Natural killer cell treated with Interleukin-12 subunit alpha and Interleukin-12 subunit beta and Interleukin-15 and Interleukin-18, amount 100 ng/mL, for 72 hours (primary cell): ENCODE measurements around the gene DOHH. TPM values are rescaled to one million over a fixed set of nuclear protein-coding genes. Genes with fewer than 3 reads are reported as not detected.

Source experiments
- ATAC-seq, 2 donors: fragments of 150-1000 bp; cut with Tn5 transposase in 1 of 2; sonication (Bioruptor Pico), chemical (Tn5 transposase) in 1 of 2; 2 replicates each; pipeline ENCODE4 v1.10.0; 2021
- DNase-seq: peaks from one replicate; pipeline ENCODE4 v3.0.0; 2022; ENCODE audit warnings: low spot score
- H3K27ac Mint-ChIP-seq, 2 donors: 1 replicate in 1 of 2; 2 replicates in 1 of 2; pipeline ENCODE4 v1.8.0; 2022; ENCODE audit warnings: mixed read lengths in 2 of 2, mild to moderate bottlenecking in 1 of 2, moderate library complexity in 1 of 2
- H3K27me3 Mint-ChIP-seq, 2 donors: 1 replicate in 1 of 2; 2 replicates in 1 of 2; pipeline ENCODE4 v1.8.0; 2022; ENCODE audit warnings: mixed read lengths in 2 of 2
- H3K36me3 Mint-ChIP-seq: one replicate; pipeline ENCODE4 v1.8.0; 2022; ENCODE audit warnings: mixed read lengths
- H3K4me1 Mint-ChIP-seq, 2 donors: 1 replicate in 1 of 2; 2 replicates in 1 of 2; pipeline ENCODE4 v1.8.0; 2022; ENCODE audit warnings: low read depth in 2 of 2, mixed read lengths in 2 of 2, mild to moderate bottlenecking in 1 of 2
- H3K4me3 Mint-ChIP-seq: one replicate; pipeline ENCODE4 v1.8.0; 2022; ENCODE audit warnings: mixed read lengths
- H3K9me3 Mint-ChIP-seq: 2 replicates; pipeline ENCODE4 v1.8.0; 2022; ENCODE audit warnings: mixed read lengths
- total RNA-seq, 2 donors: library from RNA; stranded (reverse); gene quantifications; one replicate each; pipeline ENCODE4 v1.2.3, GENCODE V29; 2022

DOHH gene
- total RNA-seq, 2 donors from 2014 or later: 16.1 to 28.6 TPM

DNA sequence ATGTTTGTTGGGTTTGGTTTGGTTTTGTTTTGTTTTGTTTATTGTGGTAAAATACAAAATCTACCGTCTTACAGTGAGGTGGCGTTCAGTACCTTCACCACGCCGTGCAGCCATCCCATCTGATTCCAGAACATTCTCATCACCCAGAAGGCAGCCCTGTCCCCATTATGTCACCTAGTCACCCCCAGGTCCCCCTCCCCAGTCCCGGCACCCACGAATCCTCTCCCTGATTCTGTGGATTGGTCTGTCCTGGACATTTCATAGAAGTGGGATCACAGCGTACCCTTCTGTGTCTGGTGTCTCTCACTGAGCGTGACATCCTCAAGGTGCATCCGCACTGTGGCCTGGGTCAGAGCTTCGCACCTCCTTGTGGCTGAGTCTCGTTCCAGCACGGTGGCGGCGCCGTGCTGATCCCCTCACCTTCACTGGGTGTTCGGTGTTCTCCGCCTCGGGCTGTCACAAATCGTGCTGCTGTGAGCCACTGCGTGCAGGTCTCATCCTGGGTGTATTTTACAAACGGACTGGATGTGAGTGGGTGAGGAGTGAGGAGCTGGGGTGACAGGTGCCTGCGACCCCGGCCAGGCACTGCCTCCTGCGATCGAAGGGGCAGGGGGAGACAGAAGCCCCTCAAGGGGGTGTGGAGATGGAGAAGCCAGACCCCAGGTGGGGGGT lies 37.9 kb upstream of the DOHH start:
- DNase-seq: no peak
- Mint-ChIP-seq H3K9me3 (no peaks in the 10 kb centered on the region), H3K4me3 (no peak overlapping the region), H3K36me3 (no peaks in the 10 kb centered on the region), H3K4me1 (peaks cover 0 to 4% of the 10 kb centered on the region in 2 donors), H3K27me3 (no peaks in the 10 kb centered on the region), H3K27ac (no peak overlapping the region)
- ATAC-seq: no peak

DNA sequence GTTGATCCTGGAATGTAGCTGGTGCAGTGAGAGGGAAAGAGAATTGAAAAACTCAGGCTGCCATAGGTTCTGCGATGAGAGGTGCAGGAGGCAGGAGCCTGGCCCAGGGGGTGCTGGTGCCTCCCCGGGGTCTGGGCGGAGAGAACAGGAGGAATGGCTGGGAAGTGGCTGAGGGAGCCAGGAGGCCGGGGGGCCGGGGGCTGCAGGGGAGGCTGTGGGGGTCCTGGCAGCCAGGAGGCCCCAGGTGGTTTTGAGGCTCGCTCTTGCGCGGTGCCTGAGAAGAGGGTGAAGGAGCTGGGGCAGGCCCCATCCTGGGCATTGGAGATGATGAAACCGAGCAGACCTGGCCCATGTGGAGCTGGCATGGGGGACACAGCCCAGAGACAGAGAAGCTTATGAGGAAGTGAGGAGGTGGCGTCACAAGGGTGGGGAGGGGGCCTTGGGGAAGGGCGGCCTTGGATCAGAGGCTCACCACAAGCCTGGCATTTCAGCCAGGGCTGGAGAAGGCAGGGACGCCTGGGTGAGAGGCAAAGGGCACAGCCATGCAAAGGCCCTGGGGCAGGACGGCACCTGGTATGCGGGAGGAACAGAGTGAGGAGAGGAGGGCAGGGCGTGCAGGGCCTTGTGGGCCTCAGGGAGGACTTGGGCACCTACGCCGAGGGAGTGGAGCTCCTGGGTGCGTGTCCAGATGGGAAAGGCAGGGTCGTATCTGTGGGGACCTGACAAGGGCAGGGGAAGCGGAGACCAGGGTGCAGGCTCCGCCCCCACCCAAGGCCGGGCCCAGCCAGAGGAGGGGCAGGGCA lies 37.2 kb upstream of the DOHH start:
- no peak for DNase-seq
- no peak for ATAC-seq
- Mint-ChIP-seq H3K4me3 (no peak overlapping the region), H3K9me3 (no peaks in the 10 kb centered on the region), H3K27ac (no peak overlapping the region), H3K4me1 (peaks cover 0 to 4% of the 10 kb centered on the region in 2 donors), H3K36me3 (no peaks in the 10 kb centered on the region), H3K27me3 (no peaks in the 10 kb centered on the region)

- H3K27ac Mint-ChIP-seq: no peak overlapping the region
- no peak overlapping the region for H3K4me3 Mint-ChIP-seq
- no peaks in the 10 kb centered on the region for H3K9me3 Mint-ChIP-seq
- H3K4me1 Mint-ChIP-seq: peaks cover 0 to 4% of the 10 kb centered on the region in 2 donors
- H3K27me3 Mint-ChIP-seq: no peaks in the 10 kb centered on the region
- H3K36me3 Mint-ChIP-seq: no peaks in the 10 kb centered on the region
- ATAC-seq (no peak), DNase-seq (no peak)
Observed at GRCh38 chr19:3537101-3537437, 36.6 kb upstream of the DOHH start.

DNA sequence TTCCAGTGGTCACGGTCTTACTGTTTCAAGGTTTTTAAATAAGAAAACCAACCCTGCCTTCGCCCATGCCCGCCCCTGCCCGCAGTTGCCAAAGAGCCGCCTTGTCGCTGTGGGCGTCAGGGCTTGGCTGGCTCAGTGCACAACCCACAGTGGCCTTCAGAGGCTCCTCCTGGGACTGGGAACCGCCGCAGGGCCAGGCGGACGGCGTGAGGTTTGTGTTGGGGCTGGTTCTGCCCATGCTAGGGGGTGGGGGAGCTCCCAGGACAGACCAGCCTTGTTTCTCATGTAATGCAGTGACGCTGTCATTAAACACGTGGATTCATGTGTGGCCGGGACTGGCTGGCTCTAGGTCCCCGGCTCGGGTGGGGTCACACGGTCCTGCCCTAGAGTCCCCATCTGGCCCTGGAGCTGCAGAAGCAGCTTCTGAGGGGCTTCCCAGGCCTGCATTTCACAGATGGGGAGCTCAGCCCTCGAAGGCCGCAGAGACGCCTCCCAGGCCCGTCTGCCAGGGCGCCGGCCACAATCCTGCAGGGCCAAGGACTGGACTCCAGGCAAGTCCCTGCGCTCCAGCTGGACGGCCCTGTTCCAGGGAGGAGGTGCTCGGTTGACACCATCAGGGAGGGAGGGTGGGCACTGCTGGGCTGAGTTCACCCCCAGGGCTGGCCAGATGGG lies 36.1 kb upstream of the DOHH start:
- Mint-ChIP-seq H3K9me3 (no peaks in the 10 kb centered on the region), H3K4me3 (no peak overlapping the region), H3K4me1 (peaks cover 0 to 4% of the 10 kb centered on the region in 2 donors), H3K27ac (no peak overlapping the region), H3K36me3 (no peaks in the 10 kb centered on the region), H3K27me3 (no peaks in the 10 kb centered on the region)
- no peak for DNase-seq
- ATAC-seq: no peak

DNA sequence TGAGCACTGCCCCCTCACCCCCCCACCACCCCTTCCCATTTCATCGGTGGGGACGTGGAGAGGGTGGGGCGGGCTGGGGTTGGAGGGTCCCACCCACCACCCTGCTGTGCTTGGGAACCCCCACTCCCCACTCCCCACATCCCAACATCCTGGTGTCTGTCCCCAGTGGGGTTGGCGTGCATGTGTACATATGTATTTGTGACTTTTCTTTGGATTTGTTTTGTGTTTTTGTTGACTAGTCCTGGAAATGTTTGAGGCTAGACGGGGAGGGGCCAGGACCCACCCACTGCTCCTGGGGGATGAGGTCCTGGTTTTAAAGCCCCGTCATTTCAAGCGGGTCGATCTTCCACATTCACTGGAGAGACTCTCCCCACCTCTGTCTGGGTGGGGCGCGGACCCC lies 35.5 kb upstream of the DOHH start:
- H3K27ac Mint-ChIP-seq: no peak overlapping the region
- ATAC-seq (no peak), DNase-seq (no peak)
- H3K9me3 Mint-ChIP-seq: no peaks in the 10 kb centered on the region
- no peaks in the 10 kb centered on the region for H3K36me3 Mint-ChIP-seq
- H3K27me3 Mint-ChIP-seq: no peaks in the 10 kb centered on the region
- H3K4me1 Mint-ChIP-seq: peaks cover 0 to 4% of the 10 kb centered on the region in 2 donors
- no peak overlapping the region for H3K4me3 Mint-ChIP-seq

DNA sequence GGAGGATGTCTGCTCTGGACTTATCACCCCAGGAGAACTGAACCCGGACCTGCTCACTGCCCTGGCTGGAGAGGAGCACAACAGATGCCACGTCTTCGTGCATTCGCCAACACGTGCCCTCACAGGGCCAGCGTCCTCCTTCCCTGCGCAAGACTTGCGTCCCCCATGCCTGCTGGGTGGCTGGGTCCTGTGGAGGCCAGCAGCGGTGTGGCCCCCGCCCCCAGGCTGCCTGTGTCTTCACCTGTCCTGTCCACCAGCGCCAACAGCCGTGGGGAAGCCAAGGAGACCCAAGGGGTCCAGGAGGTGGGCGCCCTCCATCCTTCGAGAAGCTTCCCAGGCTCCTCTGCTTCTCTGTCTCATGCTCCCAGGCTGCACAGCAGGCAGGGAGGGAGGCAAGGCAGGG lies 35.1 kb upstream of the DOHH start:
- H3K27me3 Mint-ChIP-seq: no peaks in the 10 kb centered on the region
- DNase-seq (no peak), ATAC-seq (no peak)
- no peak overlapping the region for H3K27ac Mint-ChIP-seq
- H3K4me3 Mint-ChIP-seq: no peak overlapping the region
- H3K36me3 Mint-ChIP-seq: no peaks in the 10 kb centered on the region
- H3K4me1 Mint-ChIP-seq: peaks cover 0 to 4% of the 10 kb centered on the region in 2 donors
- H3K9me3 Mint-ChIP-seq: no peaks in the 10 kb centered on the region

- Mint-ChIP-seq H3K4me3 (no peak overlapping the region), H3K4me1 (peaks cover 0 to 4% of the 10 kb centered on the region in 2 donors), H3K27me3 (no peaks in the 10 kb centered on the region), H3K9me3 (no peaks in the 10 kb centered on the region), H3K36me3 (no peaks in the 10 kb centered on the region), H3K27ac (no peak overlapping the region)
- ATAC-seq: no peak
- no peak for DNase-seq
Observed at GRCh38 chr19:3535235-3535535, 34.7 kb upstream of the DOHH start.

DNA sequence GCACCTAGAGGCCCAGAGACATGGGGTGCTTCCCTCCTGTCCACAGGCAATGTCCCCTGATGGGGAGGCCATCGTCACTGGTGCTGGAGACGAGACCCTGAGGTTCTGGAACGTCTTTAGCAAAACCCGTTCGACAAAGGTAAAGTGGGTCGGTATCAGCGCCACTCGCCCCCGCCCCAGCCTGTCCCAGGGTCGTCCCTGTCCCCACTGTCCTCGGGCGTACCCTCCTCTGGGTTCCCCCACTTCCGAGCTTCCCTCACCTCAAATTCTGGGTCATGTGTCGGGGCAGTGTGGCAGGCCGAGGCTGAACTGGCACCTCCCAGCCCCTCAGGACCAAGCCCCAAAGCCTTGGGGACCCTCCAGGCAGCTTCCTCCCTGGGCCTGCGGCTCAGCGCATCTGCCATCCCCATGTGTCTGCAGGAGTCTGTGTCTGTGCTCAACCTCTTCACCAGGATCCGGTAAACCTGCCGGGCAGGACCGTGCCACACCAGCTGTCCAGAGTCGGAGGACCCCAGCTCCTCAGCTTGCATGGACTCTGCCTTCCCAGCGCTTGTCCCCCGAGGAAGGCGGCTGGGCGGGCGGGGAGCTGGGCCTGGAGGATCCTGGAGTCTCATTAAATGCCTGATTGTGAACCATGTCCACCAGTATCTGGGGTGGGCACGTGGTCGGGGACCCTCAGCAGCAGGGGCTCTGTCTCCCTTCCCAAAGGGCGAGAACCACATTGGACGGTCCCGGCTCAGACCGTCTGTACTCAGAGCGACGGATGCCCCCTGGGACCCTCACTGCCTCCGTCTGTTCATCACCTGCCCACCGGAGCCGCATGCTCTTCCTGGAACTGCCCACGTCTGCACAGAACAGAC lies 34.1 kb upstream of the DOHH start:
- H3K27ac Mint-ChIP-seq: no peak overlapping the region
- no peak for ATAC-seq

GRCh38 chr19:3533563-3534216 lies 33.2 kb upstream of the DOHH start:
- H3K27me3 Mint-ChIP-seq: no peaks in the 10 kb centered on the region
- H3K36me3 Mint-ChIP-seq: no peaks in the 10 kb centered on the region
- peaks cover 0 to 4% of the 10 kb centered on the region in 2 donors for H3K4me1 Mint-ChIP-seq
- H3K4me3 Mint-ChIP-seq: no peak overlapping the region
- DNase-seq: no peak
- H3K9me3 Mint-ChIP-seq: no peaks in the 10 kb centered on the region
- H3K27ac Mint-ChIP-seq: no peak overlapping the region
- no peak for ATAC-seq

More for the DNA sequence above, 34.1 kb upstream of the DOHH start:
- peaks cover 0 to 4% of the 10 kb centered on the region in 2 donors for H3K4me1 Mint-ChIP-seq
- H3K9me3 Mint-ChIP-seq: no peaks in the 10 kb centered on the region
- no peaks in the 10 kb centered on the region for H3K27me3 Mint-ChIP-seq
- no peaks in the 10 kb centered on the region for H3K36me3 Mint-ChIP-seq
- DNase-seq: no peak
- no peak overlapping the region for H3K4me3 Mint-ChIP-seq

DNA sequence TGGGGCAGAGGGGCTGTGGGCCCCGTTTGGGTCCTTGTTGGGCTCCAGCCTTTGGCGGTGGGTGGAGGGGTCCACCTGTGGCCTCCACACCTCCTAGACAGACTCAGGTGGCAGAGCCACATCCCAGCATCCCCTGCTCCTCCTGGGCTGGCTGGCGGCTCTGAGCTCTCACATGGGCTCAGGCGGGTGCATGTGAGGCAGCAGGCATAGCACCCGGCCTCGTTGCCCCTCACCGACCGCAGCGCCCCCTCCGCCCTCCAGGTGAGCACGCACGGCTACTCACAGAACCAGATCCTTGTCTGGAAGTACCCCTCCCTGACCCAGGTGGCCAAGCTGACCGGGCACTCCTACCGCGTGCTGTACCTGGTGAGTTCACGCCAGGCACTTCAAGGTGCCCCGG lies 32.6 kb upstream of the DOHH start:
- DNase-seq (no peak), ATAC-seq (no peak)
- Mint-ChIP-seq H3K36me3 (no peaks in the 10 kb centered on the region), H3K4me1 (no peaks in the 10 kb centered on the region), H3K27ac (no peak overlapping the region), H3K27me3 (no peaks in the 10 kb centered on the region), H3K9me3 (no peaks in the 10 kb centered on the region), H3K4me3 (no peak overlapping the region)

DNA sequence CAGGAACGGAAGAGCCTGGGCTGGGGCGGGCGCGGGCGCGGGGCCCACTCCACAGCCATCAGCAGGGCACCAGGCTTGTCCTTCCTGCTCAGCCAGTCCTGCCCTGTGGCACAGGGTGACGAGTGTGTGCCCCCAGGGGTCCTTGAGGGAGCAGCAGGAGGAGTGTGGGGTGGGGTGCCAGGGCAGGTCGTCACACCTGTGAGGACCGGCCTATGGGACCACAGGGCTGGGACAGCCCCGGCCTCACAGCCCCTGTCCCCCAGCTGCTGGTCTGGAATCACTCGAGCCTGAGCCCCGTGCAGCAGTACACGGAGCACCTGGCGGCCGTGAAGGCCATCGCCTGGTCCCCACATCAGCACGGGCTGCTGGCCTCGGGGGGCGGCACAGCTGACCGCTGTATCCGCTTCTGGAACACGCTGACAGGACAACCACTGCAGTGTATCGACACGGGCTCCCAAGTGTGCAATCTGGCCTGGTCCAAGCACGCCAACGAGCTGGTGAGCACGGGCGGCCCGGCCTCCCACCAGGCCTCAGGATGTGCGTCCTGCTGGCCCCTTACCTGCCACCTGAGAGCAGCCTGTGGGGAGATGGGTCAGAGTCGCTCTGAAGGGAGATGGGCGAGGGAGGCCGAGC lies 31.8 kb upstream of the DOHH start:
- no peak for ATAC-seq
- H3K9me3 Mint-ChIP-seq: no peaks in the 10 kb centered on the region
- no peak overlapping the region for H3K27ac Mint-ChIP-seq
- no peaks in the 10 kb centered on the region for H3K36me3 Mint-ChIP-seq
- no peaks in the 10 kb centered on the region for H3K4me1 Mint-ChIP-seq
- no peak for DNase-seq
- no peak overlapping the region for H3K4me3 Mint-ChIP-seq
- no peaks in the 10 kb centered on the region for H3K27me3 Mint-ChIP-seq

- Mint-ChIP-seq H3K4me3 (no peak overlapping the region), H3K9me3 (no peaks in the 10 kb centered on the region), H3K27me3 (no peaks in the 10 kb centered on the region), H3K36me3 (no peaks in the 10 kb centered on the region), H3K4me1 (peaks cover 0 to 2% of the 10 kb centered on the region in 2 donors), H3K27ac (no peak overlapping the region)
- DNase-seq: no peak
- no peak for ATAC-seq
Observed at GRCh38 chr19:3531716-3532115, 31.2 kb upstream of the DOHH start.

GRCh38 chr19:3530389-3530788 lies 29.9 kb upstream of the DOHH start:
- H3K27me3 Mint-ChIP-seq: no peaks in the 10 kb centered on the region
- H3K4me1 Mint-ChIP-seq: peaks cover 0 to 2% of the 10 kb centered on the region in 2 donors
- no peaks in the 10 kb centered on the region for H3K36me3 Mint-ChIP-seq
- no peak overlapping the region for H3K4me3 Mint-ChIP-seq
- H3K27ac Mint-ChIP-seq: no peak overlapping the region
- DNase-seq (no peak), ATAC-seq (no peak)
- H3K9me3 Mint-ChIP-seq: no peaks in the 10 kb centered on the region
